Measurements from ENCODE around the gene MAPKBP1.
"Not testable (repeated sequence)": the region's sequence is repeated elsewhere in the genome, so short reads cannot be mapped to it uniquely, and the experiment has no call there.

Gene MAPKBP1

DNA sequence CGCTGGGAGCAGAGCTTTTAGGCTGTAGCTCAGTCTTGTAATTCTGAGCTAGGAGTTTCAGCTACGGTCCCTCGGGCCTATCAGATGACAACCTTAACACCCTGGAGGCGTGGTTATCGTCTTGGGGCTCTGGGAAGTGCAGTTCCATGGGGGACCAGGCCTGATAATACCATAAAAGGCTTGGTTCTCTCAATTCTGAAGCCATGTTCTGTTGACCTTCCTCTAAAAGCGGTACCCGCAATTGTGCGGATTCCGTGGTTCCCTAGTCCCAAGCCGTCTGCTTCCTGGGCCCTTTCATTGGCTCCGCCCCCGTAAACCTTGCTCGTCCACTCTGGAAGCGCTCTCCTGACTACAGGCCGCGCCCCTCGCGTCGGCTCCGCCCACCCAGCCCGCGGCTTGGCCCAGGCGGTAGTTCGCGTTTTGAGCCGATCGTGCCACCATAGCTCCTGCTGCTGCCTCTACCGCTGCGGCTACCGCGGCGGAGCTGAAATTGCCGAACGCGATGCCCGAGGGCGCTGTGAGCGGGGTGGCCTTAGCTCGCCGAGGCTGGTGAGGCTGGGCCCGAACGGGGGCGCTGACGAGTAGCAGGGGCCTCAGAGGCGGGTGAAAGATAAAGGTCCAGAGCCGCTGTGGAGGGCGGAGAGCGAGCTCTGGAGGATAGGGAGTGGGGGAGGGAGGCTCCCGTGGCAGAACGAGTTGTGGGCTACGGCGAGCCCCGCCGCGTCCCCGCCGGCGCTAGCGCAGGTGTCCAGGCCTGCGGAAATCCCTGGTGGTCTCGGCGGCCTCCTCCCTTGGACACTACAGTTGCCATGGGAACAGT is at the start of gene MAPKBP1:
TSS of gene MAPKBP1 (plus strand) at position 423 of the 820 bp plus-strand sequence. CDS start 792 bp downstream, outside the sequence.
- DNase-seq: peak; percentile 88

GRCh38 chr15:41727143-41727542 is 47.1 kb upstream of the MAPKBP1 start:
- no peak for DNase-seq

DNA sequence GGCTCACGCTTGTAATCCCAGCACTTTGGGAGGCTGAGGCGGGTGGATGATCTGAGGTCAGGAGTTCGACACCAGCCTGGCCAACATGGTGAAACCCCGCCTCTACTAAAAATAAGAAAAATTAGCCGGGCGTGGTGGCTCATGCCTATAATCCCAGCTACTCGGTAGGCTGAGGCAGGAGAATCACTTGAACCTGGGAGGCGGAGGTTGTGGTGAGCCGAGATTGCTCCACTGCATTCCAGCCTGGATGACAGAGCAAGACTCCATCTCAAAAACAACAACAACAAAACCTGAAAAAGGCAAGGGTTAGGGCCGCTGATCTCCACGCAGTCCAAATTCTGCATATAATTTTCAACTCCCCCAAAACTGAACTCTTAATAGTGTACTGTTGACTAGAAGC is 46.2 kb upstream of the MAPKBP1 start:
- not testable (repeated sequence) for DNase-seq

- no peak for DNase-seq
Observed at GRCh38 chr15:41730543-41730942, 43.7 kb upstream of the MAPKBP1 start.

- DNase-seq: no peak
Observed at GRCh38 chr15:41732483-41732882, 41.8 kb upstream of the MAPKBP1 start.

DNA sequence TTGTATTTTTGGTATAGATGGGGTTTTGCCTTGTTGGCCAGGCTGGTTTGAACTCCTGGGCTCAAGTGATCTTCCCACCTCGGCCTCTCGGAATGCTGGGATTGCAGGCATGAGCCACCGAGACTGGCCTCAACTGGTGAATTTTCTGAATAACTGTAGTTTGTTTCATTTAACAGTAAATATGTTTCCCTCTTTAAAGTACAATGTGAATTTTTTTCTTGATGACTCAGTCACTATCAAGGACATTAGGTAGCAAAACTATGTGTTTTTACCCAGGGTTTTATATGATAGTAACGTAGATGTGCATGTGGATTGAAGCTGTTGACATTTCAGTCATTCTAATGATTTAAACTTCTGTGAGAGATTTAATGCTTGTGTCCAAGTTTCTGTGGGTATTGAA is 40.2 kb upstream of the MAPKBP1 start:
- no peak for DNase-seq

GRCh38 chr15:41735046-41735445 is 39.2 kb upstream of the MAPKBP1 start:
- no peak for DNase-seq

DNA sequence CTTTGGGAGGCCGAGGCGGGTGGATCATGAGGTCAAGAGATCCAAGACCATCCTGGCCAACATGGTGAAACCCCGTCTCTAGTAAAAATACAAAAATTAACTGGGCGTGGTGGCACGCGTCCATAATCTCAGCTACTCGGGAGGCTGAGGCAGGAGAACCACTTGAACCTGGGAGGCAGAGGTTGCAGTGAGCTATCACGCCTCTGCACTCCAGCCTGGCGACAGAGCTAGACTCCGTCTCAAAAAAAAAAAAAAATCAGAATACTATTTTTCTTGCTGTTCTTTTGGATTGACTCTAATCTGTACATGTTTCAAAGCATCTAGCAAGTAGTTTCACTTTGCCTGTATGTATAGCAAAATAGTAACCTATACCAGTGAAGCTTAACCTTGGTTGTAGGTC is 38.8 kb upstream of the MAPKBP1 start:
- DNase-seq: not testable (repeated sequence)

DNA sequence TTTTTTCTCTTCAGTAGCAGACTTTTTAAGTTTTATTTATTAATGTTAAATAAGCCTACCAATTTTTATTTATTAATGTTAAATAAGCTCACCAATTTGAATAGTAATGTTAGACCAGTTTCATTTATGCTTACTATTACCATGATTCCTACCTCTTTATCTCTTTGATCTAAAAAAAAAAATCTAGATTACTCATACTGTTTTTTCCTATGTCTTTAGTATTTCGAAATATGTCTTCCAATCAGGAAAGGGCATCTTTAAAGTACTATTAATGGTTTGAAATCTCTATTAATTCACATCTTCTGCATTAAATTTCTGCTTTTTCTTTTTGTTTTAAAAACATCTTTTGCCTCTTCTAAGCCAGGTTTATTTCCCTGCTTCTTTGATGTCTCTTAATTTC is 27.5 kb upstream of the MAPKBP1 start:
- DNase-seq: no peak

DNA sequence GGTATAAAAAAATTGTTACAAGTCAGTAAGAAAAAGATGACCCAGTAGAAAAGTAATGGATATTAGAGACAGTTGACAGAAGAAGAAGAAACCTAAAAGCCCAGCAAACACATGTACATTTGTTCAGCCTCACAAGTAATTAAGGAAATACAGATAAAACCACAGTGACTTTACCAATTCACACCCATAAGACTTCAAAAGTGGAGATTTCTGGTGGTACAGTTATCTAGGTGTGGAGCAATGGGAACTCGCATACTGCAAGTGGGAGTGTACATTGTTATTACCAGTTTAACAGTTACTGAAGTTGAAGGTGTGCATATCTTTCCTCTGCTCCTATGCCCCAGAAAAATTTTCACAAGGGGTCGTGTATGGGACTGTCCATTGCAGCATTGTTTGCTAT is 18.1 kb upstream of the MAPKBP1 start:
- no peak for DNase-seq

DNA sequence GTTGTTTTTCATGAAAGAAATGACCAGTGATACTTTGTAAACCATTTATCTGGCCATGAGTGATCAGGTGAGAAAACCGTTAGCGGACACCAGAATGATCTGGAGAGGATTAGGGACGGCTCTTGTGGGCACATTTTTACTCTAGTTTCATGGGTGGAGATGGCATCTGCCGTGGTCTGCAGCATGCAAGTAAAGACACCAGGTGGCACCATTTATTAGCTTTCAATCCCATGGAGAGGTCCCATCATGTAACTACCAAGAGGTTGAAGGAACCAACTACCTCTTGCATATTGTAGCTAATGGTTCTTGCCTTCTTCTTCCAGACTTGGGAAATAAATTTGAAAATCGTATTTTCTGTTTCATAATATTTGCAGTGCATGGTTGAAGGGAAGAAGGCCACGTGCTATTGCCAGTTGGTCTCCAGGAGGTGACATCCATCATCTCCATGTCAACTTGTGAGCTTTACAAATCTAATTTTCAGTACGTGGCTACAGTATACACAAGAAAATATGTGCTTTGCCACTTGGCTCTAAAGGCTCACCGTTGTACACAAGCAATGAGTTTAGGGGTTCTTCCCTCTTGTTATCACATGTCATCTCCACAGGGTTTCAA is 1.5 kb upstream of the MAPKBP1 start:
- DNase-seq: peak; percentile 61

DNA sequence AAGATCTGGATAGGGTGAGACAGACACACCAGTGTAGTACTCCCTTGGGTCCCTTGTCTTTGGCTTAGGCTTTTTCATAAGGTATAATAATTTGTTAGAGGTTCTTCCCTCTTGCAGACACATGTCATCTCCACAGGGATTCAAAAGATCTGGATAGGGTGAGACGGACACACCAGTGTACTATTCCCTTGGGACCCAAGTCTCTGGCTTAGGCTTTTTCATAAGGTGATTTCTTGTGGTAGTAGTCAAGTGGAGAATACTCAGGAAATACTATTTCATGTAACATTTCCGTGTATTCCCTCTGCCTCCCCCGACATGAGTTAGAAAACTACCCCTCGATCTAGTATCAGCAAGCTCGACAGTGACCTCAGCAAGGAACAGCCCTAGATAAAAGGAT is 954 bp upstream of the MAPKBP1 start:
- no peak for DNase-seq

- no peak for DNase-seq
Observed at GRCh38 chr15:41773729-41774061, 589 bp upstream of the MAPKBP1 start.

DNA sequence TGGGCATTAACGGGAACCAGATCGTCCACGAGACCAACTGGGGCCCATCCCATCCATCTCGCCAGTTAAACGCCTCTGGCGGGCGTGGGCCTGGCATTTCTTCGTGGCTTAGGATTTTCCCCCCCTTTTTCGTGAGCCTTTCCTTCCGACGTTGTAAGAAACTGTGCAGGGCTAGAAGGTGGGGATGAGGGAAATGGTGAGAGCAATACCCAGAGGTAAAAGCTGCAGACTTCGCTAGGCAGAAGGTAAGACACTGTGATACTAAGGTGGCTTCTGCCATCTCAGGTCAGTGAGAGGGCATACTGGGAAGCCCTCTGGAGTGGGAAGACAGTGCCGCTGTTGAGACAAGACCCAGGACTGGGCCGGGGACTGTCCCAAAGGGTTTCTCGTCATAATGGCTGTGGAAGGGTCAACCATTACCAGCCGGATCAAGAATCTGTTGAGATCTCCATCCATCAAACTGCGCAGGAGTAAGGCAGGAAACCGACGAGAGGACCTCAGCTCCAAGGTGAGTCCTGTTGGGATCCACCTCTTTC is 666 bp downstream of the MAPKBP1 start:
- DNase-seq: no peak

DNA sequence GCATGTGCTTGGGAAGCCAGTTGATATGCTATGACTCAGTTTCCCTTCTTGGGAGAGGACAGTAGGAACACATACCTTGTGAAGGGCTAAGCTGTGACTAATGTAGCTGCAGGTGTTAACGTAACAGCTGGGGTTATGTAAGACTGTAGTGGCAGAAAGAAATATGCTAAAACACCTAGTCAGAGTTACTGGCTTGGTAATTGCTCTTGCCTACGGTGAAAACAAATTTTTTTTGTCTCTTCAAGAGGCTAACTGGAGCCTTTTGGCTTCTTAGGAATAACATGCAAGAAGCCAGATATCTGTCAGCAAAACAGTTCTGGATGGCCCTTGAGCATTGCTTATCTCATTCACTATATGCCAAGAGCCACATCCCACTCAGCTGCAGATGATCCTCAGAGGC is 1.4 kb downstream of the MAPKBP1 start:
- DNase-seq: no peak

DNA sequence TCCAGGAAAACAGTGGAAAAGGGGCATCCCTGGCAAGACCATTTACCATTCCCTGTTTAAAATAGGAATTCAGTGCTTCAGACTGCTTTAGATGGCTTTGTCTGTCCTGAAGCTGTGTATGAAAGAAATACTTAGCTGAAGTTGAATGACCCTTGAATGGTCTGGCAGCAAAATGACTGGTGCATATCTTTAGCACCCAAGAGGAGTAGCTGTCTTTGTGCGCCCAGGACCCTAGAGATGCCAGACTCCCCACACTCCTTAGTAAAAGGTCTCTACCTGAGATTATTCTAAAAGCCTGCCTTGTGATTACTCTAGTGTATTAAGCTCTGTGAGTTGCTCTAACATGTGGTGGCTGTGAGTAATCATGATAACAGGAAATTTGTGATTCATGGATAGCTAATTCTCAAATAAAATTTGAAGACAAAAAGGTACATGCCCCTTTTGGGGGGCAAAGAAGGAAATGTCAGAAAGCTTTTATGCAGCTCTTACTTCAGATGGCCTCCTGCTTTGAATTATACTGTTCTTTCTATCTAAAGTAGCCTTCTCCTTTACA is 3.2 kb downstream of the MAPKBP1 start:
- no peak for DNase-seq

DNA sequence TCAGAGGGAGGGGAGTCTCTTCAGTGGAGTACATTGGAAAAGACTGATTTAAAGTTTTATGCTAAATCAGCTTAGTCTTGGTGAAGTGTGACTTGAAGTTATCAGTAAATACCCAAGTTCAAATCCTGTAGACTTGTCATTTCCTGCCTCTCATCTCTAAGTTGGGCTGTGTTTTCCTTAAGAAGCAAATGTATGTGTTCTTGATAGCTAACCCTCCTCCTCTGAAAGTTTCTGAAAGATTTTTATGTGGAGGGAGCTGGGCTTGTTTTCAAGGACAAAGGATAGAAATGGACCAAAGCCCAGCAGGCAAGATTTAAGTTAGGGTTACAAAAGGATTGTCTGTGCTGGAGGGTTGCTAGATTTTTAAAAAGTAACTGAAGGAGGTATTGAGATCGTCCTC is 4.2 kb downstream of the MAPKBP1 start:
- no peak for DNase-seq

DNA sequence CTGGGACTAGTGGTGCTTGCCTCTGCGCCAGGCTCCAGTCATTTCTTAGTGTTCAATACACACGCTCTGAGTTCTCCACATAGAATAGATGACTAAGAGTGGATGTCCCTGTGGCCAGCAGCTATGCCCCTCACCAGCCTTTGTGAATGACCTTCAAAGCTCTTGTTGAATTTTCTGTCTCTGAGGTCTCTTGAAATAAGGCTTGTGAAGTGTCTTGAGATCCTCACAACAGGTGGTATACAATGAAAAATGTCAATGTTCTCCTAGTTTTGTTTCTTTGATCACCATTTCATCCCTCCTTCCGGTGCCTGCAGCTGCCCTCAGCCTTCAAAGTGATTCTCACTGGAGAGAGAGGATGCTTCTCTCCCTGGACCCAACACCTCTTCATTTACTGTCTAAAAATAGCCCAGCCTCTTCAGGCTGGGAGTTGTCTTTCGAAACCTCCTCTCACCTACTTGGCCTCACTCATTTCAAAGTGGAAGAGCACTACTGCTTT is 5.4 kb downstream of the MAPKBP1 start:
- DNase-seq: no peak

- DNase-seq: no peak
Observed at GRCh38 chr15:41780266-41780665, 6.0 kb downstream of the MAPKBP1 start.

DNA sequence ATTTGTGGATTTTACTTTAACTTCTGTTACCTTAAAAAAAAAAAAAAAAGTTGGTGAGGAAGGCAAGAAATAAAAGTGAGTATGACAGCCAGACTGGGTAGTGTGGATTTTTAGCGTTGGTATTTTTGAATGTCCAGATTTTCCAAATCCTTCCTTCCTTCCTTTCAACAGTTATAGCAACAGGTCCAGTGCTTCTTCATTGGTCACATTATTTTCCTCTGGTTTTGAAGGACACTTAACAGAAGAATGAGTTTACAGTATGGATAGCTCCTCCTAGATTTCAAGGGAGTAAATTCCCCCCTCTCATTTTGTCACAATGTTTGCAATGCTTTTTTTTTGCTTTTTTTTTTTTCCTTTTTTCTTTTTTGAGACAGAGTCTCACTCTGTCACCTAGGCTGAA is 6.4 kb downstream of the MAPKBP1 start:
- DNase-seq: no peak

GRCh38 chr15:41782371-41783282 is 8.3 kb downstream of the MAPKBP1 start:
- DNase-seq: no peak

- DNase-seq: no peak
Observed at GRCh38 chr15:41783296-41783695, 9.0 kb downstream of the MAPKBP1 start.

DNA sequence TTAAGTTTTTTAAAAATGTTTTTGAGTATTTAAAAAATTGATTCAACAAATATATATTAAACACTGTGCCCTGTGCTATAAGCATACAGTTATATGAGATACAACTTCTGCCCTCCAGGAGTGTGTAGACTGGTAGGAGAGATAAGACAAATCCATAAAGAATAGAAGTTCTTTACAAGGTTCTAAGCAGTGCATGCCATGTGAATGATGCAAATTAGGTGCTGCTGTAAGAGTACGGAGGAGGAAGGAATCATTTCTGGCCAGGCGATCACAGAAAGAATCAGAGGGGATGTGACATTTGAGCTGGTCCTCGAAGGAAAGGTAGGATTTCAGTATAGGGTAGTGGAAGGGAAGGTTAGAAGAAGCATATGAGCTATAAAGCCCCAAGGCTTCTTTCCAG is 14.0 kb downstream of the MAPKBP1 start:
- no peak for DNase-seq
